Stimulated activated CD4-positive, alpha-beta T cell treated with anti-CD3 and anti-CD28 coated beads, Interleukin-2, amount 100 ng/mL, for 24 hours (primary cell): Measurements from ENCODE around the gene SSBP4.

Experiments
- DNase-seq, 2 donors: peaks; one replicate each; pipeline ENCODE4 v3.0.0-alpha.2; 2020

SSBP4 gene

GRCh38 chr19:18473003-18473705 lies 54.0 kb downstream of the SSBP4 start:
- no peak for DNase-seq

GRCh38 chr19:18473706-18474087 lies 54.5 kb downstream of the SSBP4 start:
- DNase-seq, result no peak

- DNase-seq, result no peak
Measured at GRCh38 chr19:18474366-18474887, 55.2 kb downstream of the SSBP4 start.

GRCh38 chr19:18475004-18475453 lies 55.8 kb downstream of the SSBP4 start:
- DNase-seq, result no peak

DNA sequence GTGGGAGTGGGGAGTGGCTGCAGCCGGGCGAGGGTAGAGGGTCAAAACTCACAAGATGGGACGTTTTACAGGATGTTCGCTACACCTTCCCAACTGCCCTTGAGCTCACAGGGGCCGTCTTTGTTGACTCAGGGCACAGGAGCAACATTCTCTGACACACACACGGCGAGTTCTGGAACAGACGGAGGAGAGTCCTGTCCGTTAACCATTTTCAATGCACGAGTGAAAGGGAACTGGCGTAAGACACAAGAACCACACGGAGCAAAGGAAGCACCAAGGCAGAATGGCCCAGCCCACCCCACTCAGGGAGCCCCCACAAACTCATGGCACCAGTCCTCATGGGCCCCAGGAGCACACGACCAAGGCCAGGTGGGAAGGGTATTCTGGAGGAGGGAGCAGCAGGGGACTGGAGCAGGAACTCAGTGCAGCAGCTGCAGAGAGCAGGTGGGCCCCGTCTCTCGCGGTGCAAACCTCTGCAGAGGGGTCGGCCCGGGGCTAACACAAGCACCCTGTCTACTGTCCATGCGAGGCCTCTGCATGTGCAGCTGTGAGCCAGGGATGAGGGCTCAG lies 56.6 kb downstream of the SSBP4 start:
- no peak for DNase-seq

DNA sequence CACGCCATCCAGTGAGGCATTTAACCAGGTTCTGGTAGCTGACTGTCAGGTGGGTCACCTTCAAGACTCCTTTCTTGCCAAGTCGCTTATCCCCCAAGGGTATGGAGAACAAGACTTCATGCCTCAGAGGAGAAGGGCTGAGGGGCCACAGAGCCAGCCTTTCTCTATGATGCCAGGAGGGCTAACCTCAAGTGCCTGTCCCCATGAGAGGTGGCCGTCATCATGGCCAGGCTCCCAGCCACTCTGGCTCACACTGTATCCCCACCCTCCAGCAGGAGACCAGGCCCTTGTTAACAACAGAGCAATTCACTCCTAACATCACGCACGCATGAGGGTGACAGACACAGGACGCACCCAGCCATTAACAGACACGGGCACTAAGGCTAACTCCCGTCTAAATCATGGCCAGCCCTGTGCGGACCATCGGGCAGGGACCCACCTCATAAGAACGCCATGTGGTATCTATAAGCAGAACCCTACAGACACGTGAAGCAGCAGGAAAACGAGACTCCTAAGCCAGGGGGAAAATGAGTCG lies 57.4 kb downstream of the SSBP4 start:
- no peak for DNase-seq

GRCh38 chr19:18477042-18477779 lies 58.0 kb downstream of the SSBP4 start:
- DNase-seq, result no peak

GRCh38 chr19:18477974-18478373 lies 58.8 kb downstream of the SSBP4 start:
- DNase-seq, result no peak

DNA sequence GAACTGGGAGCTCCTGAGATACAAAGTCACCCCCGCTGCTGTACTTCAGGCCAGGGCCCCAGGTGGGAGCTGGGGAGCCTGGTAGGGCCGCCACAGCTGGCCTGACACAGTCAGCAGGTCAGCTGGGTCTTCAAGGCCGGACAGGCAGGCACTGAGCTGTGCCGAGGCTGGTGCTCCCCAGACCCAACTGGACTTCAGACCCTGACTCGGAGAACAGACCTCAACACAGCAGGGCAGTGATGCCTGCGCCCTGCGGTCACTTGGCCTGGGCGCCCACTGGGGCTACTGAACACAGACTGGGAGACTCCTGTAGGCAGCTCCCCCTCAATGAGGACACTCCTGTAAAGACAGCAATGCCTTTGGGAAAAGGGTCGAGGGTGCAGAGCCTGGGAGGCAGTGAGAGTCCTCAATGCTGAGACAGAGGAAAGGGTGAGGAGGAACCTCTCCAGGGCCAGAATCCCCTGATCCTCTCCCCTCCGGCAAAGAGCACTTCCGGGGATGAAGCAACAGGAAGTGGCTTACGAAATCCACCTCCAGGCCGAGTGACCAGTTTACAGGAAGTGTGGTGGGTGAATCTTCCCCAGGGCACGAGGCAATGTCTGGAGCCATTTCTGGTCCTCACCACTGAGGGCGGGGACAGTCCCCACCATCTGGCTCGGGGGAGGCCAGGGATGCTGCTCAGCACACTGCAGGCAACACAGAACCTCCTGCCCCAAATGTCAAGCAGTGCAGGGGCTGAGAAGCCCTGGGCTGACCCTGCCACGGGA lies 59.5 kb downstream of the SSBP4 start:
- DNase-seq, result peak; percentile 69 to 75

DNA sequence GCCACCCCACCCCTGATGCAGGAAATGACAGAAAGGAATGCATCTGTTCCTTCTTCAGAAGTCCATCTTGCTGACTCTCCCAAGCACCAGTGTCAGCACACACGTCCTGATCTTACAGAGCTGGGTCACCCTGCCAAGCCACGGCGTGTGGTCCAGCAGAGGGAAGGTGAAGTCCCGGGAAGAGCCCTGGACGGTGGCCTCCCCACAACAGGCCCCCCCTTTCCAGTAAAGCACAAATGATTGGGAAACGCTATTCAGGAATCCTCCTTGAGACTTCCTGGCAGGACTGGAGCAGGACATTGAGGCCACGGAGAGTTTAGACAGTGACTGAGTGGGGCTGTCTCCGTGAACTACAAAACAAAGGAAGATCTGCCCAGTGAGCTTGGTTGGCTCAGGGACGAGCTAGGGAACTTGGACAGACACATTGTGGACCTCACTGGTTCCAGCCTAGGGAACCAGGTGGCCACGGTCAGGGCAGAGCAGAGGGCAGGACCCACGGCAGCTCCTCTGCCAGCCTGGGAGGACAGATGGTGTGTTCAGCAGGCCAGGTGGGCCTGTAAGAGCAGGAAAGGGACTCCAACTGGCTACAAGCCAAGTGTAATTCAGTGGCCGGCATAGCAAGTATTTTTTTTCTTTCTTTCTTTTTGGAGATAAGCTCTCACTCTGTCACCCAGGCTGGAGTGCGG lies 61.0 kb downstream of the SSBP4 start:
- DNase-seq, result no peak

DNA sequence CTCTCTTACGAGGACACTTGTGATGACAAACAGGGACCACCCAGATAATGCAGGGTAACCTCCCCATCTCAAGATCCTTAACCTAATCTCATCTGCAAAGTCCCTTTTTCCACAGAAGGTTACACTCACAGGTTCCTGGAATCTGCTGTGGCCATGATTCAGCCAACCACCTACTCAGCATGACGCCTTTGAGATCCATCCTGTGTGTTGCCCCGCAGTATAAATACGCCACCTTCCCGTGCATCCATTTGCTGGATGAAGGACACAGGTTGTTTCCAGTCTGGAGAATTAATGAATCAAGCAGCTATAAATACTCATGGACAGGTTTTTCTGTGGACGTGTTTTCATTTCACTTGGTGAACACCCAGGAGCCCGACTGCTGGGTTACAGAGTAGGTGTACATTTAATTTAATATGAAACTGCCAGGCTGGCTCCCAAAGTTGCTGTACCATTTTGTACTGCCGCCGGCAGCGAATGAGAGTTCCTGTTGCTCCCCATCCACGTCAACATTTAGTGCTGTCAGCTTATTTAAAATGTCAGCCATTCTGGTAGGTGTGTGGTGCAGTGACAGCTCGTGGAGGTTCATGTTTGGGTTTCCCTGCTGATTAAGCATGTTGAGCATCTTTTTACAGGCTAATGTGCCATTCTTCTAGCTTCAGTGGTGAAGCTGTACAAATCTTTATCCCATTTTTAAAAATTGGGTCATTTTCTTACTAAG lies 62.5 kb downstream of the SSBP4 start:
- peak in 1 of 2 donors; percentile 26 for DNase-seq

DNA sequence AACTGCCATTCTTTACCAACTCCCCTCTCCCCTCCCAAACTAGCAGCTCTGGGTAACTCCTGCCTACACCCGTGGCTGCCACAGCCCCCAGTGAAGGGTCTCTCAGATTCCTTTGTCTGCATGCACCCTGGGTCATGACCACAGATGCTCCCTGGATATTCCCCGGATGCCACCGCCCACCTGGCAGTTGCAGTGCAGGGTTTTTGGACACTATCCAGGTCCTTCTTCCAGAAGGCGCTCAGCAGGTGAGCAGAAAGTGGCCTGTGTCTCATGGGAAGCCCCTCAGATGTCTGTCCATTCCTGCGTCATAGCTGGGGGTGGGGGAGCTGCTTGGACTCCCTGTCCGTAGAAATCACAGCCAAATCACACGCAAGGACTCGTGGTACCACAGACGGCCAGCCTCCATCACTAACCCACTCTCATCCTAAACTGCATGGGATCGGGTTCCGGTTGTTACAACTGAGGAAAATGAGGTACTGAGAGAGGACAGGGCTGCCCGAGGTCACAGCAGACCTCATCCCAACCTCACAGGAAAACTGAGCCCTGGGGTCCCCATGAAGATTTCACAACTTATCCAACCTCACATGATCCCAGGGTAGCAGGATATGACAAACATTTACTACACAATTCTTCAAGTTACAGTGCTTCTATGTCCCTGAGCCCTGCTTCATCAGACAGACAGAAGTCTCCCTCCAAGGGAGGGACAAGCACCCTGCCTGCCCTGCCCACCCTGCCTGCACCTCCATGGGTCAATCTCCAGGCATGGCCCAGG lies 64.1 kb downstream of the SSBP4 start:
- DNase-seq, result no peak
